Aorta (tissue), 5 donors: ENCODE data around the gene BDKRB1. TPM values are rescaled to one million over a fixed set of nuclear protein-coding genes. Genes with fewer than 3 reads are reported as not detected.

Experiments
- ATAC-seq: fragments of 200-7000 bp; cut with Tn5 transposase; one replicate; pipeline ENCODE4 v1.9.1; 2022; ENCODE audit warnings: moderate library complexity; ENCODE audit not compliant: low FRiP score
- DNase-seq, 2 donors: peaks; one replicate each; pipeline ENCODE4 v3.0.0-alpha.2; 2020
- H3K27ac ChIP-seq, 2 donors: one replicate each; pipeline ENCODE4 v1.5.1; 2013; ENCODE audit warnings: low read length in 2 of 2, mild to moderate bottlenecking in 2 of 2, moderate library complexity in 2 of 2, control low read depth in 1 of 2, inconsistent platforms in 1 of 2, low read depth in 1 of 2
- H3K27me3 ChIP-seq, 2 donors: one replicate each; pipeline ENCODE4 v1.6.1; 2013; ENCODE audit warnings: control low read depth in 1 of 2, low read length in 1 of 2, mild to moderate bottlenecking in 1 of 2, moderate library complexity in 1 of 2; ENCODE audit not compliant: insufficient read depth in 2 of 2, control insufficient read depth in 1 of 2
- H3K36me3 ChIP-seq, 2 donors: one replicate each; pipeline ENCODE4 v1.6.1; 2013; ENCODE audit warnings: control low read depth in 1 of 2, low read length in 1 of 2, mild to moderate bottlenecking in 1 of 2; ENCODE audit not compliant: insufficient read depth in 2 of 2, control insufficient read depth in 1 of 2
- H3K4me1 ChIP-seq, 2 donors: one replicate each; pipeline ENCODE4 v1.6.1; 2013; ENCODE audit warnings: low read length in 2 of 2, control low read depth in 1 of 2, mild to moderate bottlenecking in 1 of 2, moderate library complexity in 1 of 2; ENCODE audit not compliant: insufficient read depth in 2 of 2, control insufficient read depth in 1 of 2
- H3K4me3 ChIP-seq, 2 donors: one replicate each; pipeline ENCODE4 v1.5.1; 2013; ENCODE audit warnings: low read length in 2 of 2, control low read depth in 1 of 2, mild to moderate bottlenecking in 1 of 2
- H3K9me3 ChIP-seq: one replicate; pipeline ENCODE4 v1.6.1; 2013; ENCODE audit warnings: mild to moderate bottlenecking, low read length; ENCODE audit not compliant: control insufficient read depth
- WGBS, 2 donors: extraction: QIAGEN DNeasy Blood & Tissue Kit; methylation state at CpG; one replicate each; pipeline ENCODE4 v1.1.7; 2013; 5-methylcytosine and 5-hydroxymethylcytosine counted together
- intact Hi-C, 2 donors: fragments of 100-400 bp; cut with DNase I; formaldehyde crosslinking; loops; one replicate each; pipeline versions ENCODE4 v1.14.2 to v1.15.0; 2022
- polyA plus RNA-seq, 2 donors: library from polyadenylated mRNA; stranded (reverse); fragments of 200-250 nt; gene quantifications; one replicate each; pipeline ENCODE4 v1.2.3, GENCODE V29; 2013
- total RNA-seq, 2 donors: library from RNA; stranded (reverse); fragmentation: NEBNext Ultra II Directional; extraction: Animal tissue kit (Norgen Biotek cat#: 25700); gene quantifications; one replicate each; pipeline ENCODE4 v1.2.1, GENCODE V29; 2021
- donor health status: healthy with polysubstance abuse.
- donor health status: Bipolar disorder and iron deficiency.
- donor health status: DM: no; HTN: no; CAD: no.
- donor health status: DM: no; HTN: no; CAD: no.
- donor health status: DM: yes; HTN: yes; CAD: no.

The BDKRB1 gene
- total and polyA plus RNA-seq, 4 donors, result 0.18 to 2.8 (median 0.36) TPM; not detected in 1

GRCh38 chr14:96261053-96261452 is 5.0 kb downstream of the BDKRB1 start:
- DNase-seq, result no peak
- no peak for ATAC-seq
- intact Hi-C loops, result no loop called here
- H3K27me3 ChIP-seq, result no peaks in the 10 kb centered on the region
- no peaks in the 10 kb centered on the region for H3K9me3 ChIP-seq
- no peaks in the 10 kb centered on the region for H3K36me3 ChIP-seq
- no peak overlapping the region for H3K4me3 ChIP-seq
- WGBS, 2 donors, result 78 to 80% methylated on average over 5 of the region's 5 CpGs
- no peak overlapping the region for H3K27ac ChIP-seq
- no peaks in the 10 kb centered on the region for H3K4me1 ChIP-seq

- Histone ChIP-seq H3K27ac (no peak overlapping the region), H3K27me3 (no peaks in the 10 kb centered on the region), H3K9me3 (no peaks in the 10 kb centered on the region), H3K36me3 (no peaks in the 10 kb centered on the region), H3K4me3 (no peak overlapping the region), H3K4me1 (no peaks in the 10 kb centered on the region)
- intact Hi-C loops, result no loop called here
- DNase-seq (no peak), ATAC-seq (peak; percentile 33)
- 79 to 83% methylated on average over 16 of the region's 16 CpGs for WGBS, 2 donors
These were observed 6.0 kb downstream of the BDKRB1 start for GRCh38 chr14:96261772-96262655.

GRCh38 chr14:96263347-96264199 is 7.6 kb downstream of the BDKRB1 start:
- DNase-seq (no peak), ATAC-seq (no peak)
- Histone ChIP-seq H3K27me3 (no peaks in the 10 kb centered on the region), H3K4me1 (no peaks in the 10 kb centered on the region), H3K36me3 (no peaks in the 10 kb centered on the region), H3K9me3 (no peaks in the 10 kb centered on the region), H3K27ac (no peak overlapping the region), H3K4me3 (no peak overlapping the region)
- 82 to 87% methylated on average over 20 of the region's 20 CpGs for WGBS, 2 donors
- intact Hi-C loops, result no loop called here

- intact Hi-C loops, result no loop called here
- WGBS, 2 donors, result 91 to 95% methylated on average over 14 of the region's 14 CpGs
- Histone ChIP-seq H3K4me1 (no peaks in the 10 kb centered on the region), H3K9me3 (no peaks in the 10 kb centered on the region), H3K27ac (no peak overlapping the region), H3K36me3 (no peaks in the 10 kb centered on the region), H3K27me3 (no peaks in the 10 kb centered on the region), H3K4me3 (no peak overlapping the region)
- ATAC-seq, result no peak
- DNase-seq, result no peak
These were observed 8.2 kb downstream of the BDKRB1 start for GRCh38 chr14:96264200-96264553.

DNA sequence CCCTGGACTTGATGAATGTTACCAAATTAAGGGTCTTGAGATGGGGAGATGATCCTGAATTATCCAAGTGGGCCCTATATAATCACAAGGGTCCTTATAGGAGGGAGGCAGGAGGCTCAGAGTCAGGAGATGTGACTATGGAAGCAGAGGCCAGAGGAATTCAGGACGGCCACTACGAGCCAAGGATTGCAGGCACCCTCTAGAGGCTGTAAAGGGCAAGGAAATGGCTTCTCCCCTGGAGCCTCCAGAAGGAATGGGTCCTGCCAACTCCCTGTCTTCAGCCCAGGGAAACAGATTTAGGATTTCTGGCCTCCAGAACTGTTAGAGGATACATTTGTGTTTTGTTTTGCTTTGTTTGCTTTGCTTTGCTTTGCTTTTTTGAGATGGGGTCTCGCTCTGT is 8.8 kb downstream of the BDKRB1 start:
- Histone ChIP-seq H3K4me3 (no peak overlapping the region), H3K27me3 (no peaks in the 10 kb centered on the region), H3K9me3 (no peaks in the 10 kb centered on the region), H3K36me3 (no peaks in the 10 kb centered on the region), H3K4me1 (no peaks in the 10 kb centered on the region), H3K27ac (no peak overlapping the region)
- ATAC-seq (no peak), DNase-seq (no peak)
- intact Hi-C loops, result no loop called here
- WGBS, 2 donors, result 55 to 59% methylated on average over 3 of the region's 3 CpGs

GRCh38 chr14:96265383-96266095 is 9.5 kb downstream of the BDKRB1 start:
- 57 to 63% methylated on average over 16 of the region's 16 CpGs for WGBS, 2 donors
- intact Hi-C loops, result no loop called here
- Histone ChIP-seq H3K4me1 (no peaks in the 10 kb centered on the region), H3K36me3 (no peaks in the 10 kb centered on the region), H3K9me3 (no peaks in the 10 kb centered on the region), H3K27me3 (no peaks in the 10 kb centered on the region), H3K4me3 (no peak overlapping the region), H3K27ac (no peak overlapping the region)
- ATAC-seq (no peak), DNase-seq (no peak)

DNA sequence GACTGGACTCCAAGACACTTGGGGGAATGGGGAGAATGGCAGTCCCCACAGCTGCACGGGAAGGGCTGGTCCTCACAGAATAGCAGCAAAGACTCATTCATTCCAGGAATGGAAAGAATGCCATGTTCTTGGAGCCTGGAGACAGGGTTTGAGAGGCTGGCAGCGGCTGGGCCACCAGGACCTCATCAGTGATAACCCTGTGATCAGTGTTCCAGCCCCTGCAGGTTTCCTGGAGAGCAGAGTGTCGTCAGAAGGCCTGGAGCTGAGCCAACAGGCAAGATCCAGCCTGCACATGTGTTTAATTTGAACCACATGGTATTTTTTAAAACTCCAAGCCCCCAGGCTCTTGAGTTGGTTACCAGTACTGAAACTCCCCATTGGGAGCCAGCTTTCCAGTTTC is 11.3 kb downstream of the BDKRB1 start:
- H3K9me3 ChIP-seq, result peaks cover 4% of the 10 kb centered on the region
- ATAC-seq (no peak), DNase-seq (no peak)
- no peaks in the 10 kb centered on the region for H3K4me1 ChIP-seq
- intact Hi-C loops, result no loop called here
- H3K36me3 ChIP-seq, result no peaks in the 10 kb centered on the region
- H3K27ac ChIP-seq, result no peak overlapping the region
- 11% methylated on average over 3 of the region's 3 CpGs for WGBS, 2 donors
- no peak overlapping the region for H3K4me3 ChIP-seq
- H3K27me3 ChIP-seq, result no peaks in the 10 kb centered on the region

- Histone ChIP-seq H3K9me3 (peaks cover 4% of the 10 kb centered on the region), H3K27me3 (no peaks in the 10 kb centered on the region), H3K4me1 (no peaks in the 10 kb centered on the region), H3K4me3 (no peak overlapping the region), H3K36me3 (no peaks in the 10 kb centered on the region), H3K27ac (no peak overlapping the region)
- intact Hi-C loops, result no loop called here
- ATAC-seq (no peak), DNase-seq (no peak)
- 92 to 93% methylated on average over 5 of the region's 5 CpGs for WGBS, 2 donors
These were observed 11.9 kb downstream of the BDKRB1 start for GRCh38 chr14:96267916-96268315.
